GM23338 (cell line): ENCODE results near the gene SLC16A9. TPM values are rescaled to one million over a fixed set of nuclear protein-coding genes. Genes with fewer than 3 reads are reported as not detected.

Experiments used
- ATAC-seq: fragments of 200-7000 bp; cut with Tn5 transposase; 3 replicates; pipeline ENCODE4 v1.9.1; 2020
- DNase-seq: peaks from one replicate; pipeline ENCODE4 v3.0.0-alpha.2; 2015; ENCODE audit warnings: low spot score
- H2AFZ ChIP-seq: fragments of 200-600 bp; sonication (generic); 2 replicates; pipeline ENCODE4 v1.8.0; 2016; ENCODE audit warnings: antibody characterized with exemption, mild to moderate bottlenecking, moderate library complexity
- H3F3A ChIP-seq: fragments of 200-600 bp; sonication (generic); replicated peaks from 2 replicates; pipeline ENCODE4 v1.8.0; 2017; ENCODE audit warnings: antibody characterized with exemption, mixed run types, low read depth
- H3K27ac ChIP-seq: fragments of 200-600 bp; sonication (generic); 2 replicates; pipeline ENCODE4 v1.6.1; 2016; ENCODE audit warnings: low read depth
- H3K27me3 ChIP-seq: fragments of 200-600 bp; sonication (generic); 2 replicates; pipeline ENCODE4 v1.8.0; 2016; ENCODE audit warnings: mild to moderate bottlenecking, mixed run types, moderate library complexity; ENCODE audit not compliant: insufficient read depth
- H3K36me3 ChIP-seq: fragments of 200-600 bp; sonication (generic); 2 replicates; pipeline ENCODE4 v1.8.0; 2016; ENCODE audit warnings: mild to moderate bottlenecking; ENCODE audit not compliant: insufficient read depth
- H3K4me1 ChIP-seq: fragments of 200-600 bp; sonication (generic); 2 replicates; pipeline ENCODE4 v1.8.0; 2016; ENCODE audit warnings: mild to moderate bottlenecking, moderate library complexity; ENCODE audit not compliant: insufficient read depth
- H3K4me2 ChIP-seq: fragments of 200-600 bp; sonication (generic); 2 replicates; pipeline ENCODE4 v1.7.1; 2017; ENCODE audit warnings: mixed run types
- H3K4me3 ChIP-seq: fragments of 200-600 bp; sonication (generic); 2 replicates; pipeline ENCODE4 v1.6.1; 2016; ENCODE audit warnings: mixed run types
- H3K79me2 ChIP-seq: fragments of 200-600 bp; sonication (generic); replicated peaks from 2 replicates; pipeline ENCODE4 v1.8.0; 2017; ENCODE audit warnings: mild to moderate bottlenecking; ENCODE audit not compliant: insufficient read depth
- H3K9me2 ChIP-seq: fragments of 200-600 bp; sonication (generic); 2 replicates; pipeline ENCODE4 v1.8.0; 2017; ENCODE audit not compliant: insufficient read depth
- H4K20me1 ChIP-seq: fragments of 200-600 bp; sonication (generic); replicated peaks from 2 replicates; pipeline ENCODE4 v1.8.0; 2017; ENCODE audit warnings: mild to moderate bottlenecking; ENCODE audit not compliant: insufficient read depth
- H3K27ac Mint-ChIP-seq: 2 replicates; pipeline ENCODE4 v1.8.0; 2020; ENCODE audit warnings: inconsistent platforms, mild to moderate bottlenecking, moderate library complexity, mixed read lengths
- H3K27me3 Mint-ChIP-seq: 3 replicates; pipeline ENCODE4 v1.8.0; 2022; ENCODE audit warnings: low read depth, mild to moderate bottlenecking, moderate library complexity, mixed read lengths, inconsistent platforms; ENCODE audit not compliant: insufficient read depth, poor library complexity
- H3K36me3 Mint-ChIP-seq: 3 replicates; pipeline ENCODE4 v1.8.0; 2021; ENCODE audit warnings: low read depth, mild to moderate bottlenecking, inconsistent platforms, moderate library complexity, mixed read lengths
- H3K4me1 Mint-ChIP-seq: 3 replicates; pipeline ENCODE4 v1.8.0; 2020; ENCODE audit warnings: mild to moderate bottlenecking, inconsistent platforms, mixed read lengths
- H3K4me3 Mint-ChIP-seq: 3 replicates; pipeline ENCODE4 v1.8.0; 2021; ENCODE audit warnings: moderate library complexity, mild to moderate bottlenecking, inconsistent platforms, mixed read lengths
- H3K9me3 Mint-ChIP-seq: 3 replicates; pipeline ENCODE4 v1.8.0; 2020; ENCODE audit warnings: moderate library complexity, mild to moderate bottlenecking, inconsistent platforms, mixed read lengths
- CREB1 ChIP-seq: fragments of 250-450 bp; sonication (Bioruptor Pico); IDR thresholded peaks from 2 replicates; pipeline ENCODE4 v1.5.0; 2020; ENCODE audit warnings: low read depth, mild to moderate bottlenecking, moderate library complexity
- CTCF ChIP-seq, 2 experiments: fragments of 200-600 bp in 1 of 2; sonication (generic) in 1 of 2; conservative IDR thresholded peaks; 2 replicates each; pipeline versions ENCODE4 v1.5.1 to v1.6.1; 2016 to 2017; ENCODE audit warnings: antibody characterized with exemption in 2 of 2, low read depth in 2 of 2, mild to moderate bottlenecking in 2 of 2, moderate library complexity in 1 of 2
- EZH2 ChIP-seq: fragments of 200-600 bp; sonication (generic); IDR thresholded peaks from one replicate; pipeline ENCODE4 v1.8.0; 2017; ENCODE audit warnings: antibody characterized with exemption, mild to moderate bottlenecking, low read depth; ENCODE audit not compliant: unreplicated experiment
- JUNB ChIP-seq: IDR thresholded peaks from one replicate; pipeline ENCODE4 v1.6.1; 2016; ENCODE audit warnings: antibody characterized with exemption; ENCODE audit not compliant: unreplicated experiment
- NANOG ChIP-seq: IDR thresholded peaks from 2 replicates; pipeline ENCODE4 v1.6.1; 2016; ENCODE audit warnings: antibody characterized with exemption, borderline replicate concordance
- POLR2AphosphoS5 ChIP-seq: IDR thresholded peaks from 2 replicates; pipeline ENCODE4 v1.6.1; 2016; ENCODE audit warnings: antibody characterized with exemption, low read depth
- REST ChIP-seq: IDR thresholded peaks from one replicate; pipeline ENCODE4 v1.6.1; 2018; ENCODE audit warnings: antibody characterized with exemption; ENCODE audit not compliant: unreplicated experiment
- STAT1 ChIP-seq: IDR thresholded peaks from one replicate; pipeline ENCODE4 v1.6.1; 2016; ENCODE audit warnings: antibody characterized with exemption; ENCODE audit not compliant: unreplicated experiment
- ZNF114 ChIP-seq: fragments of 250-450 bp; sonication (Bioruptor Pico); IDR thresholded peaks from 2 replicates; pipeline ENCODE4 v1.5.0; 2020; ENCODE audit warnings: mild to moderate bottlenecking, moderate library complexity
- ZNF331 ChIP-seq: fragments of 250-450 bp; sonication (Bioruptor Pico); IDR thresholded peaks from 2 replicates; pipeline ENCODE4 v1.5.0; 2020; ENCODE audit warnings: low read depth, mild to moderate bottlenecking, moderate library complexity
- polyA plus RNA-seq: library from polyadenylated mRNA; unstranded; fragments of >200 nt; fragmentation: Nextera tagmentation; extraction: Ambion mirVana; gene quantifications from 2 replicates; pipeline ENCODE4 v1.2.1, GENCODE V29; 2016
- total RNA-seq: library from RNA; depleted of rRNA; stranded (reverse); fragments of >200 nt; shearing (Covaris generic); gene quantifications from 2 replicates; pipeline ENCODE4 v1.2.3, GENCODE V29; 2014
- TF ChIP-seq, protein P1 (sequence below): IDR thresholded peaks from 2 replicates; pipeline ENCODE4 v1.6.1; 2016; ENCODE audit warnings: antibody characterized with exemption

Gene SLC16A9
- total and polyA plus RNA-seq, 2 experiments from 2014 or later, result 6.5 to 11.4 TPM

- no peak for TF ChIP-seq ZNF331 (CRISPR knock-in tag)
- TF ChIP-seq CTCF (conservative IDR thresholded peaks at IDR 0.05; ENCODE audit: low read depth in 2 of 2), result no peak
- TF ChIP-seq STAT1, result no peak
- no peak for TF ChIP-seq POLR2AphosphoS5
- TF ChIP-seq, protein P1, sequence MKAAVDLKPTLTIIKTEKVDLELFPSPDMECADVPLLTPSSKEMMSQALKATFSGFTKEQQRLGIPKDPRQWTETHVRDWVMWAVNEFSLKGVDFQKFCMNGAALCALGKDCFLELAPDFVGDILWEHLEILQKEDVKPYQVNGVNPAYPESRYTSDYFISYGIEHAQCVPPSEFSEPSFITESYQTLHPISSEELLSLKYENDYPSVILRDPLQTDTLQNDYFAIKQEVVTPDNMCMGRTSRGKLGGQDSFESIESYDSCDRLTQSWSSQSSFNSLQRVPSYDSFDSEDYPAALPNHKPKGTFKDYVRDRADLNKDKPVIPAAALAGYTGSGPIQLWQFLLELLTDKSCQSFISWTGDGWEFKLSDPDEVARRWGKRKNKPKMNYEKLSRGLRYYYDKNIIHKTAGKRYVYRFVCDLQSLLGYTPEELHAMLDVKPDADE, result no peak
- TF ChIP-seq ZNF114 (CRISPR knock-in tag), result no peak
- TF ChIP-seq EZH2, result no peak
- TF ChIP-seq JUNB, result no peak
- TF ChIP-seq NANOG, result no peak
Observed at GRCh38 chr10:59736749-59737148, 27.1 kb upstream of the SLC16A9 start (continued).

- Histone ChIP-seq H3K27me3 (no peaks in the 10 kb centered on the region), H3K4me3 (no peak overlapping the region), H3K4me2 (no peak overlapping the region), H4K20me1 (no peaks in the 10 kb centered on the region), H3K4me1 (no peaks in the 10 kb centered on the region), H3K9me2 (no peaks in the 10 kb centered on the region), H2AFZ (no peak overlapping the region), H3K36me3 (no peaks in the 10 kb centered on the region), H3K27ac (no peak overlapping the region), H3F3A (no peaks in the 10 kb centered on the region), H3K79me2 (no peaks in the 10 kb centered on the region)
- Mint-ChIP-seq H3K9me3 (peaks cover 11% of the 10 kb centered on the region; the same call in 1 of the 3 replicates), H3K4me3 (no peak overlapping the region), H3K27ac (no peak overlapping the region), H3K4me1 (peaks cover 3% of the 10 kb centered on the region; the same call in 2 of the 3 replicates), H3K36me3 (peaks cover 6% of the 10 kb centered on the region; the same call in 2 of the 3 replicates), H3K27me3 (no peaks in the 10 kb centered on the region)
- ATAC-seq (no peak), DNase-seq (no peak)
- TF ChIP-seq JUNB (no peak), STAT1 (no peak)
- TF ChIP-seq, protein P1, result no peak
Observed at GRCh38 chr10:59735296-59735695, 25.6 kb upstream of the SLC16A9 start.

GRCh38 chr10:59734014-59734462 is 24.4 kb upstream of the SLC16A9 start:
- DNase-seq (no peak), ATAC-seq (no peak)
- Histone ChIP-seq H3K36me3 (no peaks in the 10 kb centered on the region), H4K20me1 (no peaks in the 10 kb centered on the region), H3K4me2 (no peak overlapping the region), H3K4me1 (no peaks in the 10 kb centered on the region), H3K27ac (no peak overlapping the region), H3K9me2 (no peaks in the 10 kb centered on the region), H3K79me2 (no peaks in the 10 kb centered on the region), H3F3A (no peaks in the 10 kb centered on the region), H3K27me3 (no peaks in the 10 kb centered on the region), H2AFZ (no peak overlapping the region), H3K4me3 (no peak overlapping the region)
- H3K9me3 Mint-ChIP-seq, result peaks cover 11% of the 10 kb centered on the region; the same call in 1 of the 3 replicates
- peaks cover 3% of the 10 kb centered on the region; the same call in 2 of the 3 replicates for H3K4me1 Mint-ChIP-seq
- H3K27ac Mint-ChIP-seq, result no peak overlapping the region
- no peaks in the 10 kb centered on the region for H3K27me3 Mint-ChIP-seq
- peaks cover 6% of the 10 kb centered on the region; the same call in 2 of the 3 replicates for H3K36me3 Mint-ChIP-seq
- H3K4me3 Mint-ChIP-seq, result no peak overlapping the region
- TF ChIP-seq CREB1, result no peak
- no peak for TF ChIP-seq REST
- no peak for TF ChIP-seq STAT1
- no peak for TF ChIP-seq ZNF331 (CRISPR knock-in tag)
- TF ChIP-seq, protein P1, result no peak
